Ramos (cell line): Measurements from ENCODE around the gene ZBTB48.
"Not testable (repeated sequence)": the region's sequence is repeated elsewhere in the genome, so short reads cannot be mapped to it uniquely, and the experiment has no call there.

ENCODE experiments used
- in situ Hi-C: fragments of 300-500 bp; cut with MboI; formaldehyde crosslinking; loops from one replicate; pipeline ENCODE4 v1.14.3; 2022; ENCODE audit warnings: low sequenced_read_pairs; ENCODE audit not compliant: unreplicated experiment

ZBTB48 gene

DNA sequence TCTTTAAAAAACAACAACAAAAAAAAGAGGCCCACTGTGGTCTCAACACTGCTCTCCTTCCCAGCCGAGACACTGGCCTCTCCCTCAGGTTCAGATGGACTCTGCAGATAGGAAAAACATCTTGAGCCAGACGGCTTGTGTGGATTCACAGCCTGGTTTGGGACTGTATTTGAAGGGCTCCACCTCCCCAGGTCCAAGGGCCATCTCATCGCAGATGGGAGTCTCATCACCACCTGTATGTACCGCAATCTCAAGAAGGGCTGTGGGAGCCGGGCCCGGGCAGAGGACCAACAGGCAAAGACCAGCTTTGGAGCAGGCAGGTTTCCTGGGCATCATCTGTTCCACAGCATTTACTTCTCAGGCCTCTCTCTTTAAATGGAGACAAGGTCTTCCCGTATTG lies 10.3 kb downstream of the ZBTB48 start:
- in situ Hi-C loops, result no loop called here

DNA sequence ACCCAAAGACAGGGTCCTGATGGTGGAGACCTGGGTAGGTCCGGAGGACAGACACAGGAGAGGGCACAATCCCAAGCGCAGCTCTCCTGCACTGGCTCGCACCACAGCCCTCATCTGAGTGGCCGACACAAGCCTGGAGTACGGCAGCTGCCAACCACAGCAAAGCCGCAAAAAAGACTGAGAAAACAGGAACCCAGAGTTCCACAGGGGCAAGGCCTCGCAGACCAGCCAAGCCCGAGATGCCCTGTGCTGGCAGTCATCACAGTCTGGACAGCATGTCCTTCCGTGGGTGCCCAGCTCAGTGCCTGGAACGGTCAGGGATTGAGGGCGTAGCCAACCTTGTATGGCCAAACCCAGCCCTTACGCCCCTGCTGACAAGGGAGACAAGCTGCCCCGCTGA lies 11.4 kb downstream of the ZBTB48 start:
- in situ Hi-C loops, result no loop called here

DNA sequence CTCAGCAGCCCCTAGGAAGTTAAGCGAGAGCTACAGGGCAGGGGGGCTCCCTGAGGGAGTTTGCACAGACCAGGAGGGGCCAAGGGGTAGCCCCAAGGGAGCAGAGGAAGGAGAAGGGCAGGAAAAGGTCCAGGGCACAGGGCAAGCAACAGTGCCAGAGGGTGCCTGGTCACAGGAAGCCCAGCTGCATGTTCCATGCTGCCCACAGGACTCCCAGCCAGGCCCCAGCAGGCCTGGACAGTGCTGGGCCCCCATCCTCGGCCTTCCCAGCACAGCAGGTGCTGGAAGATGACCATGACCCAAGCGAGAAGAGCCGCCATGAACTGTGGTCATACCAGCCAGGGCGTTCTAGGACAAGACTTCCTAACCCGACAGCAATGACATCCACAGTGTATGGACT lies 11.8 kb downstream of the ZBTB48 start:
- in situ Hi-C loops, result no loop called here

DNA sequence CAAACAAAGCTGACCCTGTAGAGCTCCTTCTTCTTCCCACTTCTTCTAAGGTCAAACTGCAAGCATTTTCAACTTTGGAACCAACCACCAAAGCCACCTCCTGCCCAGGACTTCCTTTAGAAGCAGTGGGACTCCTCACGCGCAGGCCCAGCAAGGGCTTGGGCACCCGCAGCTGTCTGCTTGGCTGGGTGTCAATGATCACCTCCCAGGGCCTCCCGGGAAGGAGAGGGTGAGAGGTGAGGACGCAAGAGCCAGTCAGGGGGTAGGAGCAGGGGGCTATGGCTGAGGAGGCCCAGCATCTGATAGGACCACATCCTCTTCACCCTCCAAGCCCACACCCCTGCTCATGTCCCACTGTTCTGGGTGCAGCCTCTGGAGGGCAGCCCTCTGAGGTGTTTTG lies 12.6 kb downstream of the ZBTB48 start:
- in situ Hi-C loops, result no loop called here

DNA sequence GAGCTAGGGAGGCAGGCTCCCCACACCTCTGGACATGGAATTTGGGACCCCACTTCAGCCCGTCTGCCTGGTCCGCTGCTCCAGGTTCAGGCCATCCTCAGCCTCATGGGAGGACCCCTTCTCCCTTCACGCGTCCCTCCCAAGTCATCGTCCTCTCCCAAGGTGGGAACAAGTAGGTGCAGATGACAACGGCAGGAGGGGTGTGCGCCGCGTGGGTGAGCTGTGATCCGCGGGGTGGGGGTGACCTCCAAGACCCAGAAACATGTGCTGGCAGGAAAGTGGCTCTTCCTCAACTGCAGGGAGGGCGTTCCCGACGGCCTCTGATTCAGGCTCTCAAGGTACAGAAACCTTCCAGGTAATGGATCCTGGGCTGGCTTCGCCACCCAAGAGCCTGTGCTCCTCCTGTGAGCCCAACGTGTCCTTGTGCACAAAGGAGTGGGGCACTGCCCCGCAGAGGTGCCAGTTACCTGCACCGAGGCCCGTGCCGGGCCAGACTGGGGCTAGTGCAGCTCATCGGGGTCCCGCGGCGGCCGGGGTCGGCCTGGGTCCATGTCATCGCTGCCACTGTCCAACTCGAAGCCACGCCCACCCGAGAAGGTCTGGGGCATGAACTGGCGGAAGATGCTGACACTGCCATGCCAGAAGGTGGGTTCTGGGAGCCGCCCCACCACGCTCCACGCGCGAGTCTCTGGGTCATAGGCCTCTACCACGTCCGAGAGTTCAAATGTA lies 13.2 kb downstream of the ZBTB48 start:
- in situ Hi-C loops, result no loop called here

DNA sequence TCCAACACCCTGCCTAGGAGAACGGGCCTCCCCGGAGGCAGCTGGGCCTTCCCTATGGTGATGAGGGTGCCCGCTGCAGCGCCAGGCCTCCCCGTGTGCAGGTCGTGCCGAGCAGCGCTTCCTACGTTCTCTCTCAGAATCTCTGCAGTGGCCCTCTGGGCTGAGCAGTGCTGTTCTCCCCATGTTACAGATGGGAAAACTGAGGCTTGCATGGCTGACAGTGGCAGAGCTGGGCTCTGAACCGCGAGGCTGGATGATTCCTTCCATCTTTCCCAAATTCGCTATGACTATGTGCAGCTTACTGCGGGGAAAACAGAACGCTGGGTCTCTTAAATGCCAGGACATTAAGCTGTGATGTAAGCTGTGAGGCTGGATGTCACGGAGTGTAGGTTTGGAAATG lies 14.0 kb downstream of the ZBTB48 start:
- in situ Hi-C loops, result no loop called here

DNA sequence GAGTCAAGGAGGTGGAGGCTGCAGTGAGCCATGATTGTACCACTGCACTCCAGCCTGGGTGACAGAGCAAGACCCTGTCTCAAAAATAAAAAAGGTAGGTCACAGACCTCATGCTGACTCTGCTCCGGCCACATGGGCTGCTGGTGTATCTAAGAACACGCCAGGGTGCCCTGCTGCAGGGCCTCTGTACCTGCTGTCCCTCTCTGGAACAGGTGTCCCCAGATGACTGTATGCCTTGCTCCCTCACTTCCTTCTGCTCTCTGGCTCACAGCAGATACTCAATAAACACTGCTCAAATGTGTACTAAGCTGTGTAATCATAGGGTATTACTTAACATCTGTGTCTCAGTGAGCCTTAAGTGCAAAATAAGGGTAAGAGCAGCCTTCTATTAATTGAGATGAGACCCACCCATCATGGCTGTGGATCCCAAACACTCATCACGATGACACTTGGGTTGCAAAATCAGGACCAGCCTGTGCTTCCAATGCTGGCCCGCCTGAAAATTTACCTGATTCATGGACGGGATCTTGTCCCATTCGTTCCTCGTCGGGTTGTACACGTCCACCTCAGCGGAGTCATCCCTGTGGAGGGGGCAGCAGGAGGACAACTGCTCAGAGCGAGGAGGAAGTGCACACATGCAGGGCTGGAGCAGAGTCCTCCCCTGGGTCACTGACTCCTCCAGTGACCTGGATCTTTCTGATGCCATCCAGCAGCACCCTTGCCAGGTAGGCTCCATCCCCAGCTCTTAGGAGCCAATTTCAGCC lies 15.4 kb downstream of the ZBTB48 start:
- in situ Hi-C loops, result no loop called here

DNA sequence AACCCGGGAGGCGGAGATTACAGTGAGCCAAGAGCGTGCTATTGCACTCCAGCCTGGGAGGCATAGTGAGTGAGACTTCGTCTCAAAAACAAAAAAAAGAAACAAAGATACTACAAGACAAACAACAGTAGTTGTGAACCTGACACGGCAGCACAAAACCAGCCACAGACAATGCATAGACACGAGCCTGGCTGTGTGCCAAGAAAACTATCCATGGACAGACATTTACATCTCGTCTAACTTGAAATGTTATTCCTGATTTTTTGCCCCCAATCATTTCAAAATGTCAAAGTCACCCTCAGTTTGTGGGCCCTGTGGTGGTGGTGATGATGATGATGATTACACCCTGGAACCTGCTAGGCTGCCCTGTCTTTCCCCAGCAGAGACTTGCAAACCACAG lies 16.6 kb downstream of the ZBTB48 start:
- in situ Hi-C loops, result no loop called here

DNA sequence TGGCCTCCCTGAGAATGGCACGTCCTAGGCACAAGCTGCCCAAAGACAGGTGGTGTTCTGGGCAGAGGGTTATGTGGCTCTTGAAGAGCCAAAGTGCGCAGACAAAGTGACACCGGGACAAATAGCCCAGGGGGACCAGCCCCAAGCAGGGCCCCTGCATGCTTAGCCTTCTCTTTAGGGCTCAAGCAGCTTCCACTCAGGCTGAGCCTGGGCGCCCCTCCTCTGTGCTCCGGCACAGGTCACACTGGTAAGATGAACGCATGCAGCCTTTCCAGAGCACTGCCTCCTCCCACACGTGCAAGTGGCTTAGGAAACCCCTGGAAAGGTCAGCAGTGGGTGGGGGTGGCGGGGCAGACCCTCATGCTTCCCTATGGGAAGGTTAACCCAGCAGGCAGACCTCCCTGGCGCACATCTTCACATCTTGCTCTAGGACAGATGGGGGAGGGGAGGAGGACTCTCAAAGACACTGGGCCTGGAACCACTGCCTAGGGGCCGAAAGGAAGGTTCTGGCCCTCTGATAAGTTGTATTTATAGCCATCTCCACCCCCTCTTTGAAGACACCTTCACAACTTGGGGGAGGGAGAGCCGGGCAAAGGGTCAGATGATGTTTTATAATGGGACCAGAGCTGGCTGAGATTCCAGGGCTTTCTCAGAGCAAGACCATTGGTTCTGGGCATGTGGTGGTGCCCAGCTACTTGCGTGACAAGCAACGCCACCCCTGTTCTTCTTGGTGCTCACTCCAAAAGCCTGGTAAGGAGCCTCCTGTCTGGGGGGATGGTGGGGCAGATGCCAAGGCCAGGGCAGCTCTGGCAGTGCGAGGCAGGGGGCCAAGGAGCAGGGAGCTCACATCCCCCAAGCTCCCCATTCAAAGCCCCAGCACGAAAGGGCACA lies 17.3 kb downstream of the ZBTB48 start:
- in situ Hi-C loops, result no loop called here

DNA sequence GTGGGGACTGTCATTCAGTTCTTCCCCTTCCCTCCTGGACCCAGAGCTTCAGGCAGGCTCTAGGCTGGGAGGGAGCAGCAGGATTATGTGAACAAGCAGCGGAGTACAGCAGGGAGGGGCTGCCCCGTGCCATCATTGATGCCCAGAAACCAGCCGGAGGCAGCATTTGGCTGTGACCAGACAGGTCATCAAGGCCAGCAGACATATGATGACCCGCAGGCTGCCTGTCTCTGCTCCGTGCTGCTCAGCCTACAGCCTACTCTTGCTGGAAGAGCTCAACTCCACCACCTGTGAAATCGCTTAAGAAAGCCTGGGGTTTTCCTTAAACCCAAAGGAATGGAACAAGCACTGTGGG lies 18.0 kb downstream of the ZBTB48 start:
- in situ Hi-C loops, result no loop called here

DNA sequence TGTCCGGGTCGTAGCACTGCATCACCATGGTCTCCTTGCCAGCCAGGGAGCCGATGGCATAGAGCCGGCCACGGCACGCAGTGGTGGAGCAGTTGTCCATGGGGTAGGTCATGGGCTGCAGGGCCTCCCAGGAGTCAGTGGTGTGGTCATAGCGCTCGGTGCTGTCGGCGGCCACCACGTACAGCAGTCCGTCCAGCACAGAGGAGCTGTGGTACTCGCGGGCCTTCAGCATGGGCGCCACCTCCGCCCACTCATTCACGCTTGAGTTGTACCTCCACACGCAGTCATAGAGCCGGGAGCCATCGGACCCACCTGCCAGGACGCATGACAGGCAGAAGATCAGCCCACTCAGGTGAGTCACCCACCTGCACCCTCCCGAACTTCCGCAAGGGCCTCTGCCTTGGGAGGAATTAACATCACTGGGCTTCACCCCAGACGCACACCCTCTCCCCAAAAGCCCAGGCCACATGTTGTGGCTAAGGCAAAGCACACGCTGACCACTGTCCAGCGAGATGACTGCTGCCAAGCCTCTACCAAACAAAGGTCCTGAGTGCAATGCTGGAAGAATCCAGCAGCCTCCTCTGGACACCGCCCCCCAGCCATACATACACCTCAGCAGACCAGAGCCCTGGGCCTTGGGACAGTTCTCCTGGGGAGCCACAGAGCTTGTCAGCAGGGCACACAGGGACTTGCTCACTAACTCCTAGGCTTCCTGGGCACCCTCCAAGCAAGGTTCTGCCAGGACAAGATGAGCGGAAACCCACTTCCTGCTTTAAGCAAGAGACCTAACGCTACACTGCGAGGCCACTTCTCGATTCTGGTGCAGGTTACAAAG lies 19.6 kb downstream of the ZBTB48 start:
- in situ Hi-C loops, result no loop called here

DNA sequence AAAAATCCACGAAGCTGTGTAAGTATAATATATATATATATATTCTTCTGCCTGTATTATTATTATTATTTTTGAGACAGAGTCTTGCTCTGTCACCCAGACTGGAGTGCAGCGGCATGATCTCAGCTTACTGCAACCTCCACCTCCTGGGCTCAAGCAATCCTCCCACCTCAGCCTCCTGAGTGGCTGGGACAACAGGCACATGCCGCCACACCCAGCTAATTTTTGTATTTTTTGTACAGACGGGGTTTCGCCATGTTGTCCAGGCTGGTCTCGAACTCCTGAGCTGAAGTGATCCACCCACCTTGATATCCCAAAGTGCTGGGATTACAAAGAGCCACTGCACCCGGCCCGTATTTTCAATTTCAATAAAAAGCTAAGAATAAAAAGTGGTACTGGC lies 20.2 kb downstream of the ZBTB48 start:
- in situ Hi-C loops, result not testable (repeated sequence)

DNA sequence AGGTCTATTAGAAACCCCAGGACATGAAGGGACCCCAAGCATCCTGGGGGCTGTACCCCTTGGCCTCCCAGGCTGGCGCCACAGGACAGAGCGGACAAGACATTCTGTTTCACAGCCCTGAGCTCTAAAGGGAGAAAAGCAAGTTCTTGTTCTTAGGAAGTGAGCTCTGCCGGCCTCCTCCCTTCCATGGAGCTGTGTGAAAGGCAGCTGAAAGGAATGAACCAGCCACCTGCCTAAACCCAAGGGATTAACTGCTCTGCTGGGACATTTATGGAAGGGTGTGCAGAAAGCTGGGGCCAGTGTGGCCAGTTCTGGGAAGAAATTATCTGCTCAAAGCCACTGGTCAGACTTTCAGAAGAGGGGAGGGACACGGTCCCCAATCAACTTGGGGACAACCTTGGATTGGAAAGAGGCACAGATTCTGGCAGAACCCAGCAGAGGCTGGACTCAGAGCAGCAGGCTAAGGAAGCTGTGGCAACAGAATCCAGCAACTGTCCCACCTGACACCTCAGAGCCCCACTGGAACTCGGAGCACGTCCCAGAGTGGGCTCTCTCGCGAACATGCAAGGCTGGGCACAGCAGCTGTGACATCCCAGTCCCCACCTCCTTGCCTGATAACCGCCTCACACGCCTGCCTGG lies 20.7 kb downstream of the ZBTB48 start:
- in situ Hi-C loops, result no loop called here

DNA sequence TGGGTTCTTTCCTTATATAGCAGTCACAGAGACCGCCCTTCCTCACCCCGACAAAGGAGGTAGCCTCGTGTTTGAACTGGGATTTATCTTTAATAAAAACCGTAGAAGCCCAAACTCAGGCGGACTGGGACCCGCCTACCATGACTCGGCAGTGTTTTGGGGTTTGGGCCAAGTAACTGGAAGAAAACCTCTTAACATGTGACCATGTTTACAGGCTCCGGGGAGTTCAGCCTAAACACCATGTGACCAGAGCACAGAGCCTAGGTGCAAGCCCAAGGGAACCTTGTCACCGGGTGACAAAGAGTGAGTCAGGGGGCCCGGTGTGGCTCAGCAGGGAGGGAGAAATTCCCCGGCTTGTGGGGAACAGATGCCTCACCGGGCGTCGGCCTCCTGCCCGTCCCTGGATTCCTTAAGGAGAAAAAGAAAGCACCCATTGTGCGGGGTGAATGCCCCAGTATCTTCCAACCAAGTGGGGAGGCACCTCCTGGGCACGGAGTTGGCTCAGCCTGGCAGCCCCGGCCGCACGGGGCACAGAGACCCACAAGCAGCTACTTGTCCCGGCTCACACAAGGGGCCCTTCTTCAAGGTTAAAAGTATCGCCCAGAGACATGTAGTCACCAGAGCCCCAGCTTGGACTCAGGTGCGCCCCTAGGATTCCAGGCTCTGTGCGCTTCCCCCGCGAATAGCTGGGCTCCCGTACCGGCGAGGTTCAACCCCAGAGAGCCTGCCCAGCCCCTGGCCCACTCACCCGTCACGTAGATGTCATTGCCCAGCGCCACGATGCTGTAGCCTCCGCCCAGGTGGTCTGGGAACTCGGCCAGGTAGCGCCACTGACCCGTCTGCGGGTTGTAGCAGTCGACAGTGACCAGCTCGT lies 21.5 kb downstream of the ZBTB48 start:
- in situ Hi-C loops, result no loop called here

DNA sequence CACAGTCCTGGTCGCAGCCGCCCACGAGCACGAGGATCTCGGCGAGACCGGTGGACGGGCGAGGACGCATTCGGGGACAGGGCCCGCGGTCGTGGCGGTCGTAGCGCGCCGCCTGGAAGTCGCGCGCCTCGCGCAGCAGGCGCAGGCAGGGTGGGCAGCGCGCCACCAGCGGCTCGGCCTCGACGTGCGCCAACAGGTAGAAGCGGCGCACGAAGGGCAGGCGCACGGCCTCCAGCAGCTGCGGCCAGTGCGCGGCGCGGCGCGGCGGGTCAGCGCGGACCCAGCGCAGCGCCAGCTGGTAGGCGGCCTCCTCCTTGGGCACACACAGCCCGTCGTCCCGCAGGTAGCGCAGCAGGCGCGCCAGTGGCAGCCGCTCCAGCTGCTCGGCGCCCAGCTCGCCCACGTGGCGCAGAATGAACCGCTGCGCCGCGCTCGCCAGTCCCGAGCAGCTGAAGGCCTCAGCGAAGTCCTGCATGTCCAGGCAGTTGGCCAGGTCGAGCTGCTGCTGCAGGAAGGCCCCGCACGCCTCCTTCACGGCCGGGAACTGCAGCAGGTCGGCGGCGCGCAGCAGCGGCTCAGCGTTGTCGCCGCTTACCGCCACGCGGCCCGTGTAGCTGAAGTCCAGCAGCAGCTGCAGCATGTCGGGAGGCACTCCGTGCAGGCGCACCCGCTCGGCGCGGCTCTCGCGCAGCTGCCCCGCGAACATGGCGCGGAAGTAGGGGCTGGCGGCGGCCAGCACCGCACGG lies 22.3 kb downstream of the ZBTB48 start:
- in situ Hi-C loops, result no loop called here

DNA sequence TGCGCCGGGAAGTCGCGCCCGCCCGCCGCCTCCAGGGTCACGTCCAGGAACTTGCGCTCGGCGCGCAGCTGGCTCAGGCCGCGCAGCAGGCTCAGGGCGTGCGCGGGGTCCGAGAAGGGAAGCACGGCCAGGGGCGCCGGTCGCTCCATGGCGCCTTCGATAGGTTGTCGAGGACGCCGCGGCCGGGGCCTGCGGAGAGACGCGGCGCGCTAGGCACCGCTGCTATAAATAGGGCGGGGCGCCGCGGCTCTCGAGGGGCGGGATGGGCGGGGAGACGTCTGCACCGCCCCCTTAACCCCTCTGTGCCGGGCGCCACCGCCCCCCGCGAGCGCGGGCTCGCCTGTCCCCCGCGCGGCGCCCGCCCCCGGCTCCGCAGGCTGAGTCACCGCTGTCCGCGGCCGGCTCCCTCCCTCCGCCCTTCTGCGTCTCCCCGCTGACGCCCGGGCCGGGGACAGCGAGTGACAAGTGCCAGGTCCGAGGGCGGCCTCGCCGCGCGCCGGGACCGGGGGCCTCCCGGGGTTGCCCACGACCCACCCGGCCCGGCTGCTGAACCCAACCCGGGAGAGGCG lies 23.0 kb downstream of the ZBTB48 start, which contains the start of gene KLHL21:
KLHL21 (minus strand) TSS at position 201 of the 569 bp plus-strand sequence; CDS start at position 149, 52 bp downstream.
- in situ Hi-C loops, result no loop called here

DNA sequence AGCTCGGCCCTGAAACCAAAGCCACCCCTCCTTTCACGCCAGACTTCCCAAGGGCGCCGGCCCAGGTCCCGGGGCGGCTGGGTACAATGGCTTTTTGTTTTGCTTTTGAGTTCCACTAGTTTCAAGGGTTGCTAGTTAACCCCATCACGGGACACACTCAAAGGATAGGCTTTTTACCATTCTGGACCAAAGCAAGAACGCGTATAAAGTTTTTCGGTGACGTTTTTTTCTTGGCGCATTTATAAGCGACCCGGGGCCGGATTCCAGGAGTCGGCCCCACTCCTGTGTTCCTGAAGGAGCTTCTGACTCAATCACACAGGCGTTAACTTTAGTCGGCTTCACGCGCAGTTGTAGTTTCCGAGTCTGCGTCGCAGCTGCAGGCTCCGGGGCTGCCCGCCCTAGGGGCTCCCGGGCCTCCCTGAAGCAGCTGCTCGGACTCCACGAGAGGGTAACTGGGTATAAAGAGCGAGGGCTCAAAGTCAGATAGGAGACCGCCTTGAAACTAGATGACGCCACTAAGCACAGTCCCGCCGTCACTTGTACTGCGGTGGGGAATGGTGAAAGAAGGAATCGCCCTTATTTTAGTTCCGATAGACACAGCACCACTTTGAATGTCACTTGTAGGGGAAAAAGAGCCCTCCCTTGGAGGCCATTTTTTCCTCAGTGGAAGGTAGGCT lies 23.6 kb downstream of the ZBTB48 start:
- in situ Hi-C loops, result no loop called here
